K562 treated with DMSO at 1 percent for 12 hours (cell line): Measurements from ENCODE around the gene AK9. TPM values are rescaled to one million over a fixed set of nuclear protein-coding genes. Genes with fewer than 3 reads are reported as not detected.

Experiments used
- total RNA-seq: library from RNA; unstranded; fragments of 300-600 nt; gene quantifications from 2 replicates; pipeline ENCODE4 v1.2.3, GENCODE V29; 2022; ENCODE audit not compliant: insufficient read depth

The AK9 gene
- total RNA-seq = 0.65 and 1.7 TPM in 2 replicates

GRCh38 chr6:109690737-109691621 lies at the start of gene AK9, which contains the start of gene FIG4:
Gene AK9, minus strand, starts transcription at chr6:109691202. Its CDS starts 15,457 bp downstream, at chr6:109675745.
Gene FIG4, plus strand, starts transcription at chr6:109691296. Its CDS starts 140 bp downstream, at chr6:109691436.

GRCh38 chr6:109482905-109483734 lies 207.9 kb downstream of the AK9 start, which contains the start of gene ZBTB24:
Gene ZBTB24, minus strand, starts transcription at chr6:109483219. Its CDS starts 1,193 bp downstream, at chr6:109482026.

GRCh38 chr6:109455437-109456110 lies 235.4 kb downstream of the AK9 start, which contains the start of gene MICAL1:
Gene MICAL1, minus strand, starts transcription at chr6:109455772. Its CDS starts 1,576 bp downstream, at chr6:109454196.

Other genes with a start within 250 kb of the AK9 start
- gene MICAL1, start 235.4 kb downstream of the AK9 start, total RNA-seq = 6.6 and 19.5 TPM in 2 replicates
- 2.1 and 6.9 TPM in 2 replicates for gene ZBTB24, start 208.0 kb downstream of the AK9 start, total RNA-seq
- 7.9 and 11.3 TPM in 2 replicates for gene FIG4, start 94 bp upstream of the AK9 start, total RNA-seq